ENCODE measurements around the gene WNK2.

Gene WNK2

GRCh38 chr9:93267681-93268505, 84.0 kb downstream of the WNK2 start:
- no peak for DNase-seq

- peak in 1 of 4 experiments; percentile 23 for DNase-seq
Measured at GRCh38 chr9:93268551-93269314, 84.8 kb downstream of the WNK2 start.

GRCh38 chr9:93270976-93271375, 87.0 kb downstream of the WNK2 start:
- no peak for DNase-seq

- DNase-seq, result no peak
Measured at GRCh38 chr9:93276973-93277372, 93.0 kb downstream of the WNK2 start.

- no peak for DNase-seq
Measured at GRCh38 chr9:93278144-93278543, 94.2 kb downstream of the WNK2 start.

GRCh38 chr9:93280661-93281259, 96.8 kb downstream of the WNK2 start:
- DNase-seq, result no peak

- DNase-seq, result no peak
Measured at GRCh38 chr9:93286252-93287188, 102.6 kb downstream of the WNK2 start.

- DNase-seq, result no peak
Measured at GRCh38 chr9:93287189-93287552, 103.2 kb downstream of the WNK2 start.

GRCh38 chr9:93287593-93287992, 103.7 kb downstream of the WNK2 start:
- no peak for DNase-seq

GRCh38 chr9:93288341-93288740, 104.4 kb downstream of the WNK2 start:
- peak; percentile 51 to 78 (median 69) for DNase-seq

GRCh38 chr9:93288891-93289883, 105.2 kb downstream of the WNK2 start:
- DNase-seq, result peak; percentile 42 to 63 (median 56)

- no peak for DNase-seq
Measured at GRCh38 chr9:93290495-93291434, 106.8 kb downstream of the WNK2 start.

- no peak for DNase-seq
Measured at GRCh38 chr9:93291536-93292287, 107.8 kb downstream of the WNK2 start.

- DNase-seq, result no peak
Measured at GRCh38 chr9:93292288-93292615, 108.3 kb downstream of the WNK2 start.

- DNase-seq, result no peak
Measured at GRCh38 chr9:93292664-93293328, 108.9 kb downstream of the WNK2 start.

GRCh38 chr9:93294011-93294410, 110.1 kb downstream of the WNK2 start:
- no peak for DNase-seq

- DNase-seq, result no peak
Measured at GRCh38 chr9:93295031-93295430, 111.1 kb downstream of the WNK2 start.

- DNase-seq, result no peak
Measured at GRCh38 chr9:93295456-93296076, 111.6 kb downstream of the WNK2 start.

Data from suppressor macrophage (primary cell).